Superior temporal gyrus (tissue), 1 donor: Measurements from ENCODE around the gene GLYR1.

Experiments
- DNase-seq: peaks from one replicate; pipeline ENCODE4 v3.0.0-alpha.2; 2016; ENCODE audit errors: extremely low spot score

Gene GLYR1

GRCh38 chr16:4850211-4850610 lies 3.1 kb upstream of the GLYR1 start:
- DNase-seq: no peak

GRCh38 chr16:4847774-4848587 lies 893 bp upstream of the GLYR1 start:
- DNase-seq: no peak

GRCh38 chr16:4846503-4846900 lies 586 bp downstream of the GLYR1 start:
- no peak for DNase-seq

- DNase-seq: no peak
Measured at GRCh38 chr16:4840984-4841383, 6.1 kb downstream of the GLYR1 start.

- DNase-seq: no peak
Measured at GRCh38 chr16:4839942-4840341, 7.1 kb downstream of the GLYR1 start.

- no peak for DNase-seq
Measured at GRCh38 chr16:4837733-4838501, 9.2 kb downstream of the GLYR1 start.

GRCh38 chr16:4836727-4837126 lies 10.4 kb downstream of the GLYR1 start:
- DNase-seq: no peak

GRCh38 chr16:4833584-4833983 lies 13.5 kb downstream of the GLYR1 start:
- DNase-seq: no peak

- DNase-seq: no peak
Measured at GRCh38 chr16:4832698-4833343, 14.3 kb downstream of the GLYR1 start.

GRCh38 chr16:4831616-4832015 lies 15.5 kb downstream of the GLYR1 start:
- no peak for DNase-seq

GRCh38 chr16:4830408-4830807 lies 16.7 kb downstream of the GLYR1 start:
- no peak for DNase-seq

- no peak for DNase-seq
Measured at GRCh38 chr16:4828567-4829321, 18.3 kb downstream of the GLYR1 start.

- DNase-seq: no peak
Measured at GRCh38 chr16:4826980-4827379, 20.1 kb downstream of the GLYR1 start.

GRCh38 chr16:4826526-4826925 lies 20.6 kb downstream of the GLYR1 start:
- DNase-seq: no peak

- DNase-seq: no peak
Measured at GRCh38 chr16:4825196-4825595, 21.9 kb downstream of the GLYR1 start.

- DNase-seq: no peak
Measured at GRCh38 chr16:4820652-4821051, 26.4 kb downstream of the GLYR1 start.

- no peak for DNase-seq
Measured at GRCh38 chr16:4814542-4815173, 32.4 kb downstream of the GLYR1 start.

- DNase-seq: peak; percentile 28
Measured at GRCh38 chr16:4814046-4814445, 33.0 kb downstream of the GLYR1 start.

- DNase-seq: no peak
Measured at GRCh38 chr16:4813251-4814003, 33.7 kb downstream of the GLYR1 start.

- no peak for DNase-seq
Measured at GRCh38 chr16:4811773-4812172, 35.3 kb downstream of the GLYR1 start.

GRCh38 chr16:4811242-4811641 lies 35.8 kb downstream of the GLYR1 start:
- DNase-seq: no peak
